ENCODE results near the gene FXYD5.

Gene FXYD5

DNA sequence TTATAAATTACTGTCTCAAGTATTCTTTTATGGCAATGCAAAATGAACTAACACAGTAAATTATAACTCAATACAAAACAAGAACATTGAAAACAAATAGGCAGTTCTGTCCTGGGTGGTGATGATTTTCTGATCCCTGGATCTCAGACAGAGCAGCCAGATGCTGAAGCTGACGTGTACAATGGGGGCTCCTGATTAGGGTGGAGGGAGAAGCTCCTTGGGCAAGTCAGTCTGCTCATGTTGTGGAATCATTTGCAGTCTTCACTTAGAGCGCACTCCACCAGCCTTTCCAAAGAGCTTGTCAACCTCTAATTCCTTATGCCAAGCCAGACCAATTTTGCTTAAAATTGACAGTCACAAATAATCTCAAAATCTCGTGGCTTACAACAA lies 21.6 kb downstream of the FXYD5 start:
- H3K4me3 ChIP-seq (ENCODE audit: low read depth, low read length), result no peak overlapping the region
- TF ChIP-seq, protein P1, sequence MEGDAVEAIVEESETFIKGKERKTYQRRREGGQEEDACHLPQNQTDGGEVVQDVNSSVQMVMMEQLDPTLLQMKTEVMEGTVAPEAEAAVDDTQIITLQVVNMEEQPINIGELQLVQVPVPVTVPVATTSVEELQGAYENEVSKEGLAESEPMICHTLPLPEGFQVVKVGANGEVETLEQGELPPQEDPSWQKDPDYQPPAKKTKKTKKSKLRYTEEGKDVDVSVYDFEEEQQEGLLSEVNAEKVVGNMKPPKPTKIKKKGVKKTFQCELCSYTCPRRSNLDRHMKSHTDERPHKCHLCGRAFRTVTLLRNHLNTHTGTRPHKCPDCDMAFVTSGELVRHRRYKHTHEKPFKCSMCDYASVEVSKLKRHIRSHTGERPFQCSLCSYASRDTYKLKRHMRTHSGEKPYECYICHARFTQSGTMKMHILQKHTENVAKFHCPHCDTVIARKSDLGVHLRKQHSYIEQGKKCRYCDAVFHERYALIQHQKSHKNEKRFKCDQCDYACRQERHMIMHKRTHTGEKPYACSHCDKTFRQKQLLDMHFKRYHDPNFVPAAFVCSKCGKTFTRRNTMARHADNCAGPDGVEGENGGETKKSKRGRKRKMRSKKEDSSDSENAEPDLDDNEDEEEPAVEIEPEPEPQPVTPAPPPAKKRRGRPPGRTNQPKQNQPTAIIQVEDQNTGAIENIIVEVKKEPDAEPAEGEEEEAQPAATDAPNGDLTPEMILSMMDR (IDR thresholded peaks at IDR 0.05; ENCODE audit: low read depth, low read length, missing control alignments), result no peak
- no peak for DNase-seq (ENCODE audit: low read depth)

DNA sequence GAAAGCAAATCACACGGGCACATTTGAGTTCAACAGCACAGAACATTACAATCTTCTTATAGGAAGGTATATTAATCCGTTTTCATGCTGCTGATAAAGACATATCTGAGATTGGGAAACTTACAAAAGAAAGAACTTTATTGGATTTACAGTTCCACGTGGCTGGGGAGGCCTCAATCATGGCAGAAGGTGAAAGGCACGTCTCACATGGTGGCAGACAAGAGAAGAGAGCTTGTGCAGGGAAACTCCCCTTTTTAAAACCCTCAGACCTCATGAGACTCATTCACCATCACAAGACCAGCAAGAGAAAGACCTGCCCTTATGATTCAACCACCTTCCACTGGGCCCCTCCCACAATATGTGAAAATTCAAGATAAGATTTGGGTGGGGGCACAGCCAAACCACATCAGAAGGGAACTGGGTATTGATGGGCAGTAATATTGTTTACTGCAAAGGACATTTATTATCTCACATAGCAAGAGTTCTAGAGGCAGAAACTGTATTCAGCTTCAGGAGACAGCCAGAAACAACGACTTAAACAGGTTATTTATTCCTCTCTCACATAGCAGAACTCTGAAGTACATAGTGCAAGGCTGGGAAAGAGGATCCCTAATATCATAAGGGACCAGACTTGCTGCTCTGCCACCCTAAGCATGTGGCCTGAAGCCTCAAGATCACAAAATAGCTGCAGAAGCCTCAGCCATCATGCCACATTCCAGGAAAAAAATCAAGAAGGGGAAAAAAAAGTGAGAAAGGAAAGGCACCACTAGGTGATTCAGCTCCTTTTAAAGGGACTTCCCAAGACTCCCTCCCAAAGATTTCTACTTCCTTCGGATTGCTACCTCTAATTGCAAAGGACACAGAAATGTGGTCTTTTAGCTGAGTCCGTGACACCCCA lies 23.1 kb downstream of the FXYD5 start:
- no peak for DNase-seq (ENCODE audit: low read depth)
- no peak overlapping the region for H3K4me3 ChIP-seq (ENCODE audit: low read depth, low read length)
- TF ChIP-seq, protein P1 (IDR thresholded peaks at IDR 0.05; ENCODE audit: low read depth, low read length, missing control alignments), result no peak

DNA sequence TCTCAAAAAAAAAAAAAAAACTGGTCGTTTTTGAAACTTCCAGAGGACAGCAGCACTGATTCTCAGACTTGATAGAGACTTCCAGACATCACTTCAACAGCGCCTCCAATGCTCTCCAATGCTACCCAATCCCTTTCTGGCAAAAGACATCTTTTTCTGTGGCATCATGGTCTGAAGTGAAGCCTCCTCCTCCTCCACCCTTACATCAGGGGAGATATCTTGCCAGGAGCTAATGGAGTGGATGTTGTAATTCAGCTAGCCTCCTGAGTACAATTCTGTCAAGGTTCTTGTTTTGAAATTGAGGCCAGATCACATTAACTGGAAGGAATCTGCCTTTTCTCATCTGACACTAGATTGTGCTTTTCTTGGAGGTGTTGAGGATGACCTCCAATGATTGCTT lies 24.2 kb downstream of the FXYD5 start:
- TF ChIP-seq, protein P1 (IDR thresholded peaks at IDR 0.05; ENCODE audit: low read depth, low read length, missing control alignments), result no peak
- H3K4me3 ChIP-seq (ENCODE audit: low read depth, low read length), result no peak overlapping the region
- DNase-seq (ENCODE audit: low read depth), result no peak

DNA sequence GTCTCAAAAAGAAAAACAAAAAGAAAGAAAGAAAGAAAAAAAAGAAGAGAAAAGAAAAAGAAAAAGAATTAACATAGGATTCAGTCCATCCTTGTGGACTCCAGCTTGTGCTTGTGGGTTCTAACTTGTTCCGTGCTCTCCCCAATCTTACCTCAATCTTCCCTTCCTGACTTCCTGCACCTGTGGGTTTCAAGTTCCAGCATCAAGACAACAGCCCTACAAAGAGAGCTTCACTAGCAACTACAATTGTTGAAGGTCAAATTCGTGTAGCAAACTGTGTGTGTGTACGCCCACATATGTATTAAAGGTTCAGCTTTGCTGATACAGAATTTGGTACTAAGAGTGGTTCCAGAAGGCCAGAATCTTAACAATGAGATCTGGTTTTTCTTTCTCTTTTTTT lies 25.3 kb downstream of the FXYD5 start:
- TF ChIP-seq, protein P1 (IDR thresholded peaks at IDR 0.05; ENCODE audit: low read depth, low read length, missing control alignments), result no peak
- no peak for DNase-seq (ENCODE audit: low read depth)
- no peak overlapping the region for H3K4me3 ChIP-seq (ENCODE audit: low read depth, low read length)

DNA sequence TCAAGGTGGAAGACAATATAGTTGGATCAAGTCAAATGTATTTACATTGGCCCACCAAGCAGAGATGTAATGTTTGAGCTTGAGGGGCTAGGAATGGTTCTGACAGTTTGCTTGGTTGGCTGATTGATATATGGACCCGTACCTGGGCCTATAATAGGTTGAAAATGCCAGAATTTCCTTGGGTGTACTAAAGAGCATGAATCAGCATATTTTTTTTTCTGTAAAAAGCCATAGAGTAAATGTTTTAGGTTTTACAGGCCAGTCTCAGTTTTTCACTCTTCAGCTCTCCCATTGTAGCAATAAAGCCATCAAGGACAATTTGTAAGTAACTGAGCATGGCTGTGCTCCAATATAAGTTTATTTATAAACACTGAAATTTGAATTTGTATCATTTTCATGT lies 26.9 kb downstream of the FXYD5 start:
- TF ChIP-seq, protein P1 (IDR thresholded peaks at IDR 0.05; ENCODE audit: low read depth, low read length, missing control alignments), result no peak
- DNase-seq (ENCODE audit: low read depth), result no peak
- H3K4me3 ChIP-seq (ENCODE audit: low read depth, low read length), result no peak overlapping the region

DNA sequence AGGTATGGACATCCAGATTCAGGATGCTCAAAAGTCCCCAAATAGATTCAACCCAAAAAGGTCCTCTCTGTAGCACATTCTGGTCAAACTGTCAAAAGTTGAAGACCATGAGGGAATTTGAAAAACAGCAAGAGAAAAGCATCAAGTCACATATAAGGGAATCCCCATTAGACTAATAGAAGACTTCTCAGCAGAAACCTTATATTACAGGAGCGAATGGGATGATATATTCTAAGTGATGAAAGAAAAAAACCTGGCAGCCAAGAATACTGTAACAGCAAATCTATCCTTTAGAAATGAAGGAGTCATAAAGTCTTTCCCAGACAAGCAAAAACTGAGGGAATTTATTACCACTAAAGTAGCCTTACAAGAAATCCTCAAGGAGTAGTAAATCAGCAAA lies 29.7 kb downstream of the FXYD5 start:
- DNase-seq (ENCODE audit: low read depth), result no peak
- TF ChIP-seq, protein P1 (IDR thresholded peaks at IDR 0.05; ENCODE audit: low read depth, low read length, missing control alignments), result no peak

DNA sequence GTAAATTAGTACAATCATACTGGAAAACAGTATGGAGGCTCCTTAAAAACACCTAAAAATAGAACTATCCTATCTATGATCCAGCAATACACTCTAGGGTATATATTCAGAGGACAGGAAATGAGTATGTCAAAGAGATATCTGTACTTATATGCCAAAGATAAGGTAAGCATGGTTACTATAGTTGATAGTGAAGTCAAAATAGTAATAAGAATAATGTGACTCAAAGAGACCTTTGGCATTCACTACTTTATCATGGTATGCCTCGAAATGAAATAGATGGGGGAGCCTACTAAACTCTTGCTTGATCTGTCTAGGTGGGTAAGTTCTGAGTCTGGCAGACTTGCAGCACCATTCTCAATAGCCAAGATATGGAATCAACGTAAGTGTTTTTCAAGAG lies 30.3 kb downstream of the FXYD5 start:
- no peak for DNase-seq (ENCODE audit: low read depth)
- H3K4me3 ChIP-seq (ENCODE audit: low read depth, low read length), result no peak overlapping the region
- TF ChIP-seq, protein P1 (IDR thresholded peaks at IDR 0.05; ENCODE audit: low read depth, low read length, missing control alignments), result no peak

More for the DNA sequence above, 29.7 kb downstream of the FXYD5 start:
- no peak overlapping the region for H3K4me3 ChIP-seq (ENCODE audit: low read depth, low read length)

Data from GM12864 (cell line).